Ureter (tissue), 1 donor: ENCODE measurements around the gene GRK3. TPM values are rescaled to one million over a fixed set of nuclear protein-coding genes. Genes with fewer than 3 reads are reported as not detected.

Experiments
- DNase-seq: peaks from one replicate; pipeline ENCODE4 v3.0.0-alpha.2; 2020; ENCODE audit warnings: low spot score
- total RNA-seq: library from RNA; stranded (reverse); gene quantifications from one replicate; pipeline ENCODE4 v1.2.4, GENCODE V29; 2023
- donor health status: DM: yes; HTN: yes; CAD: no.

Gene GRK3
- total RNA-seq, 1 donor from 2014 or later = 21.6 TPM

DNA sequence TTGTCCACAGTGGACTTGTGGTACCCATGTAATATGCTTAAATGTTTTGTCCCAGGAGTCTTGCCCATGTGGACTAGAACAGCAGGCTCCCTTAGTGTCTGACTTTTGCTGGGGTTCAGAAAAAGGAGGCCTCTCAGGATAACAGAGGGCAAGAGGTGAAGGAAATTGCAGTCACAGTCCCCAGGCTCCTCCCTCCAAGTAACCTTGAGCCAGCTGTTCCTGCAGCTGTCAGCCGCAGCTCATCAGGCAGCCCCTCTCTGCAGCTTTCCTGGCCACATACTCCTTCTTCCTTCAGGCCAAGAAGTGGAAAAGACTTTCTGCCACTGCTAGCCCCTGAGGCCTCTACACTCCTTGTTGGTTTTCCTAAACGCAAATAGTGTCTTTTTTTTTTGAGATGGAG, 171.2 kb downstream of the GRK3 start:
- DNase-seq = no peak

DNA sequence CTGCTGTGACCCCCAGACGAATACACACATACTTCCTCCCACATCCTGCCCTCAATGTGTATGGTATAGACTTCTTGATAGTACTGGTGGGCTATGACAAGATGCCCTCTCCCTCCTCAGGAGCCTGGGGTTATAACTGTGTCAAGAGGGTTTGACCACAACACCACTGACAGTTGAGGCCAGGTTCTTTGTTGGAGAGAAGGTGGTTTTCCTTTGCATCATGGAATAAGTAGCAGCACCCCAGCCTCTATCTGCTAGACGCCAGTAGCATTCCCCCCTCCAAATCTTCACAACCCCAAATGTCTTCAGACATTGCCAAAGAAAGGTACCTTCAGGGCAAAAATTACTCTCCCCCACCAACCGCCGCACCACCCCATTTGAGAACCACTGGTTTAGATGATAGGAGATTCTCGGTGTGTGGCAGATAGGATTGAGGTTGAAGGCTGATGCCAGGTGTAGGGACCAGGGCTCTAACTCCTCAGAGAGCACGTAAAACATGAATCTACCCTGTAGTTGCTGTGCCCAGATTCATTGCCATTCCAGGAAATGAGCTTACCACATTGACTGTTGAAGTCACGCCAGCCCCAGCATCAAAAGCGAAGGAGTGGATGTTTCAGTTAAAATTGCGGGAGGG, 172.0 kb downstream of the GRK3 start:
- no peak for DNase-seq

DNA sequence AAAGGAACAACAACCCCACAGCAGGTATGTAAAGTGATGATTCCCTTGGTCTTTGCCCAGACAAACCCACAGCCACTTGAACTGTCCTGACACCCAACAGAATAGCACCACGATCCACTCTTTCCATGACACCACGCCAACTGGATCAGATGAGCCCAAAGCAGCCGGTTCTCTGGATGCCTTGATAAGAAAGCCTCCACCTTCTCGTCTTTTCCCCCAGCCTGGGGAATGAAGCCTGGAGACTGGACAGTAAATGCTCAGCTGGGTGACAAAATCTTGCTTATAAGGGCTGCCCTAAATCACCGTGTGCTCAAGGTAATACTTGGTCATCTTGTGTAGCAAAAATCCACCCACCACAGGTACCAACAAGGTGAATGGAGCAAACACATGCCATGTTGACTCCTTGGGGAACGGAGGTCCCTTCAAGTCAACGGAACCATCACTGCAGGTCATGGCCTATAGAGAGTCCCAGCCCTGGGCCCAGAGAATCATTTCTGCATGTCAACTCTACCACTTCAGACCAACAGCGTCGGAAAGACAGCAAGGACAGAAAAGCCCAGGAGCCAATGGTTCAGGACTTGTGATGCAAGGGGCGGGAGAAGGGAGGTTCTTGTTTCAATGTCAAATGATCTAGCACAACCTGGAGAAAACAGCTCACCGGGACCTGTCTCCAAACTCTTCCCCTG, 175.3 kb downstream of the GRK3 start:
- no peak for DNase-seq

DNA sequence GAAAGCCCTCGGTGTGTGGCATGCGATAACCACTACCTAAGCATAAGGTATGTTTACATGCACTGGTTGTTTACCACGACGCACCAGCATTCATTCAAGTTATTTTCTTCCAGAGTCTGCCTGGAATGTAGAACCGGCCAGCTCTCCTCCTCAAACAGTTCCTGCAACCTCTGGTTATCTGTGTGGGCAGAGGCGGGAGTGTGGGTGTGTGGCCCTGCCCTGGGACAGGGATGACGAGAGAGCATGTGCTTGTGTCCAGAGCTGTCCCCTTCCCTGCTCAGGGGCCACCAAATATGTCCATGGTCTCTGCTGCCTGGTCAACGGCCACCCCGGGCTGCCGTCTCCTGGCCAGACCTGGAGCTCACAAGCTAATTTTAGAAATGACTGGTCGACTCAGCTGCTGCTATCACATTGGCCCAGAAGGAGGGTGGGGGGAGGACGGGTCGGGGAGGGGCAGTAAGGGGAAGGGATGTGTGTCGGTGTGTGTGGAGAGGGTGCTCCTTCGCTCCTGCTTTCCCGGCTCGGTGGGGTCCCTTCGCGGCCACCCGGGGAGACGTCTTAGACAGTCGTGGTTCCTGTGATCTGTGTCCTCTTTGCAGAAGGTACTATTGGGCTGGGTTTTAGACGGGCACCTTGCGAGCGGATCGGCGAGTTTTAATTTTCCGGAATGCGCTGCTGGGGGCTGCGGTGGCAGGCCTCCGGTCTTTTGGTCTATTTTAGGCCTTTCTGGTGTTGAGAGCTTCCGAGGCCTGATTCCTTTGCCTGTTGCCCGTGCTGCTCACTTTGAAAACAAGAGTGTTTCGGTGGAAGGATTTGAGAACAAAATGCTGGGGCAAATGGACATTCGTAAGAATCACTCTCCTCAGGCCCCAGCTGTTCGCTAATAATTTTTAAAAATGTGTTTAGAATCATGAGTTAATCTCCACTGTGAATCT, 177.5 kb downstream of the GRK3 start, which contains the start of gene MYO18B:
MYO18B (plus strand) TSS at position 497 of the 935 bp plus-strand sequence. CDS start 18,905 bp downstream, outside the sequence.
- DNase-seq = no peak

GRCh38 chr22:25742918-25743708, 178.6 kb downstream of the GRK3 start:
- no peak for DNase-seq

GRCh38 chr22:25744694-25745093, 180.2 kb downstream of the GRK3 start:
- no peak for DNase-seq

DNA sequence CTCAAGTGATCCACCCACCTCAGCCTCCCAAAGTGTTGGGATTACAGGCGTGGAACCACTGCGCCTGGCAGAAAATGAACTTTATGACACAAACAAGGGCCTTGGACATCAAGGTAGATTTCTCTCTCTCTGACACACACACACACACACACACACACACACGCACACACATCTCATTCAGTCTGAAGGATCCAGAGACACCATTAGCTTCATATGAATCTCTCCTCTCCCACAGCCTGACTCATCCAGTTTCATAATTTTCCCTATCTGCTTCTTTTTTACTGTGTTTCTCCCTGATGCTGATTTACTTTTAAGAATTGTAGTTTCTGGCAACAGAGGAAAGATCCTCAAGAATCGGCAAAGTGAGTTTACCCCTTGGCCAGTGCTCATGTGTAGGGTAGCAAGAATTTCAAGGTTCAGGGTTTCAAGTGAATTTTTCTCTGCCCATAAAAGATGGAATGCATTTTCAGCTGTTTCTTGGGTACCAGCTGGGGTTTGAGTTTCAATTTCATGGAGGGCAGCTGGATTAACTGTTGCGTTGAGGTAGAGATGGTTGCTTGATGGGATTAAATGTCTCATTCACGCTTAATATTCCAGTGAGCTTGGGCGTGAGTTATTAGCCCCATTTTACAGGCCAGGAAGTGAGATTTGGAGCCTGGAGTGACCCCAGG, 181.0 kb downstream of the GRK3 start:
- no peak for DNase-seq

GRCh38 chr22:25746012-25746373, 181.5 kb downstream of the GRK3 start:
- DNase-seq = no peak

GRCh38 chr22:25747245-25747944, 182.9 kb downstream of the GRK3 start:
- peak; percentile 71 for DNase-seq

DNA sequence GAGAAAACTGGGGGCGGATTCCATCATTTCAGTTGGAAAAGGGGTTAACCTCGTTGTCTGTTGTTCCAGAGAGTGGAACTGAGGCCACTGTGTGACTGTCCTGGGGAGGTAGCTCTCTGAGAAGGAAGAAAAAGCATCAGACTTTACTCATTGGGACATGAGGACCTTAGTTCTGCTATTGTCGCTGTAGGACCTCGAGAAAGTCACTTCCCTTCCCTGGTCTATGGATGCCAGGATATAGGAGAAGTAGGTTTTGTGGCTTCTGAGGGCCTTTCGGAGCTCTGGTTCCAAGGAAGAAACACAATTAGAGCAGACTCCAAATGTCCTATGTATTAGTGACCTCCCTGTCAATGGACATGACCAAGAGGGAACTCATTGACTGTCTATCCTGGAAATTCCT, 183.7 kb downstream of the GRK3 start:
- DNase-seq = no peak

GRCh38 chr22:25748704-25749103, 184.2 kb downstream of the GRK3 start:
- no peak for DNase-seq

- DNase-seq = no peak
Observed at GRCh38 chr22:25749420-25750169, 185.1 kb downstream of the GRK3 start.

GRCh38 chr22:25750569-25751173, 186.2 kb downstream of the GRK3 start:
- DNase-seq = no peak

DNA sequence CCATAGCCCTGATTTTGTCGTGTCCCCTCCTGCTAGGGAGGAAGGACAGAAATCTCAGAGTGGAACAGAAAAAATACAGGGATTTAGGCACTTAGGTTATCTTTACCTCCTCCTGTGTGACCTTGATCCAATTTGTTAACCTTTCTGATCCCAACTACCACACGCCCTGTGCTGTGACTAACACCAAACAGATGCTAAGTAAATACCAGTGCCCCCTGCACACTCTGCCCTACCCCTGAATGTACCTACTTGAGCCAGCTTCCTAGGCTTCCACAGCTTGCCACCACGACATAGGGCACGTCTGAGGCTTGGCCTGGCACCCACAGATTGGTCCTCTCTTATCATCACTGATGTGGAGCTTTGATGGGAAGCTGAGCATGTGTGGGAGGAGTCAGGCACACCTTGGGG, 186.7 kb downstream of the GRK3 start:
- DNase-seq = no peak

DNA sequence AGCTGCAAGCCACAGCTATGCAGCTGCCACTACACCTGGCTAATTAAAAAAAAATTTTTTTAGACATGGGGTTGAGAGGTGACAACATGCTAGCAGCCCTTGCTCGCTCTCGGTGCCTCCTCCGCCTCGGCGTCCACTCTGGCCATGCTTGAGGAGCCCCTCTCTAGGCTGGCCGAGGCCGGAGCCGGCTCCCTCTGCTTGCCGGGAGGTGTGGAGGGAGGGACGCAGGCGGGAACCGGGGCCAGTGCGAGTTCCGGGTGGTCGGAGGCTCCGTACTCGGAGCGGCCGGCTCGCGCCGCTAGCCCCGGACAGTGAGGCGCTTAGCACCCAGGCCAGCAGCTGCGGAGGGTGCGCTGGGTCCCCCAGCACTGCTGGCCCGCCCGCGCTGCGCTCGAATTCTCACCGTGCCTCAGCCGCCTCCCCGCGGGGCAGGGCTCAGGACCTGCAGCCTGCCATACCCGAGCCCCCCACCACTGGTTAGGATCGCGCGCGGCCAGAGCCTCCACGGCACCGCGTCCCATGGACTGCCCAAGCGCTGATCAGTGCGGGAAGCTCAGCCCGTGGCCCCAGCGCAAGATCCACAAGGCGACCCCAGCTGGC, 188.2 kb downstream of the GRK3 start:
- no peak for DNase-seq

GRCh38 chr22:25753252-25753651, 188.8 kb downstream of the GRK3 start:
- no peak for DNase-seq

DNA sequence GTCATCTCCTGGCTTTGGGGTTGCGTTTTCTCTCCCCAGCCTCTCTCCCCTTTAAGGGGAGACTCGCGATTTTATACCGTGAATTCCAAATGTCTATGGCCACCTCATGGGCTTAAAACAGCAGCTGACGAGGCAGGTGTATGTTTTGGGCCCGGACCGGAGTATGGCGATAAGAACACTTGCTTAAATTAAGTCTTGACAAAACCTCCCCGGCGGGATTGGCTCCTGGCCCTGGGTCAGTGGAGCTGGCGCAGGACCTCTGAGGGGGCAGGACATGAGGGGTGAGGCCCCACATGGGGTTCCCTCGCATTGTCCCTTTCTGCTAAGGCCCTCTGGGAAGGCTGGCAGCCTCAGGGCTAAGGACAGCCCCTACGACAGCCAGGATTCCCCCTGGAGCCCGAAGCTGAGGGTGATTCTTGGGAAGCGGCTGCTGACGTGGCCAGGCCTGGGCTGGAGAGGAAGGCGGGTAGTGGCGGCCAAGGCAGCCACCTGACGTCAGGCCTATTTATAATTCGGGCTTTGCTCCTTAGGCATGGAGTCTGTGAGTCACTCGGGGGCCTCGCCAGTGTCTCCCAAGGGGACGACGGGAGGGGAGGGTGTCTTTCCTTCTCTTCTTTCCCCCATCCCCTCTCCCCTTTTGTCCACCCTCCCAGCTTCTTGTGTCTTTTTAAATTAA, 190.2 kb downstream of the GRK3 start:
- peak; percentile 55 for DNase-seq

DNA sequence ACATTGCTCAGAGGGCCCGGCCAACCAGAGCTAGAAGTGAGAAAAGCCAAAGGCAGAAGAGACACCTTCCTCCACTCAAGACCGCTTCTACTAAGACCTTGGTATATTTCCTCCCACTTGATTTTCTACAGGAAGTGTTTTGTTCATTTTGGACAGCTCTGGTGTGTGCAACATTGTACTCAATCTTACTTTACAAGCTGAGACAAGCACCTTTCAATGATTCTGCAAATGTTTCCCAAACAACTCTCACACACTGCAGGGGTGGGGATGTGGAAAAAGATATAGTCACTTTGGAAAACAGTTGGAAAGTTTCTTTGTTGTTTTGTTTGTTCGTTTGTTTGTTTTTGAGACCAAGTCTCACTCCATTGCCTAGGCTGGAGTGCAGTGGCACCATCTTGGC, 193.2 kb downstream of the GRK3 start:
- no peak for DNase-seq
